MV-4-11 (cell line): ENCODE measurements around the gene MYT1.

Experiments
- DNase-seq: peaks from one replicate; lab custom pipeline; 2025; lab: John Stamatoyannopoulos, UW

MYT1 gene

DNA sequence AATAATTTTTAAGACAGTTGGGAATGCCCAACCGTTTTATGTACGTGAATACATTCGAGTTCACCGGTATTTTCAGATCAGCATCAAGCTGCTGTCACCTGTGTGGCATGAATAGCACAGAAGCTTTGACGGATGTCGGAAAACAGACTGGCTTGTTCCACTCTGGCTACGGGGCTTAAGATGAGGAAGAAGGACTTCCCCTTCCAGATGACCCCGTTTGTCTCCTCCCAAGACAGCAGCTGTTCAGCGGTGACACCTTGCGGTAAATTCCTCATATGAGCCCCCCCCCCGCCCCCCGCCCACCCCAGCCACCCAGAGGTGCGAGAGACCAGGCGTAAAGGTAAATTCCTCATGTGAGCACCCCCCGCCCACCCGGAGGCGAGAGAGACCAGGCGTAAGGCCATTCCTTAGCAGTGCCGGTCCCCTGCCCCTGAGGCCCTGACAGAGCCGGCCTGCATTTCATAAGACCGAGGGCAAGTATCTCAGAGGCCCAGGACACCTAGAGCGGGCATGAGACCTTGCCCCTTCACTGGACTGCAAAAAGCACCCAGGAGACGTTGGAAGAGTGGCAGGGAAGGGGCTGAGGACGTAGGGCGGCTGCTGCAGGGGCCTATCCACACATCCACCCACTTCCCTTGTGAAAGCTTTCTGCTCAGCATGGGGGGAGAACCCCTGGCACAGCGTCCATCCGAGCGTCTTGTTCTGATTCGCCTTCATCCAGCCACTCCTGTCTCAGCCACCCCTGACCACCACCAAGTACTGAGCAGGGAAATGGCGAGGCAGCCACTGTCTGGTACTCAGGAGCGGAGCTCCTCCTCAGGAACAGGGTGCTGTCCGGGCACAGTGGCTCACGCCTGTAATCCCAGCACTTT, 84.0 kb downstream of the MYT1 start:
- peak; percentile 38 for DNase-seq

DNA sequence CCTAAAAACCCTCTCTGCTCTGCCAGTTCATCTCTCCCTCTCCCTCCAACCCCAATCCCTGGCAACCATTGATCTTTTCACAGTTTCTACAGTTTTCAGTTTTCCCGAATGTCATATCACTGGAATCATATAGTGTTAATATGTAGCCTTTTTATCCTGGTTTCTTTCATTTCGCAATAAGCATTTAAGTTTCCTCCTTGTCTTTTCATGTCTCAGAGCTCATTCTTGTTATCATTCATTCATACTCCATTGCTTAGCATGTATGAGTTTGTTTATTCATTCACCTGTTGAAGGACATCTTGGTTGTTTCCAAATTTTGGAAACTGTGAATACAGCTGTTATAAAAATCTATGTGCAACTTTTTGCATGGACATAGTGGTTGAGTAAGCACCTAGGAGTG, 85.8 kb downstream of the MYT1 start:
- no peak for DNase-seq

DNA sequence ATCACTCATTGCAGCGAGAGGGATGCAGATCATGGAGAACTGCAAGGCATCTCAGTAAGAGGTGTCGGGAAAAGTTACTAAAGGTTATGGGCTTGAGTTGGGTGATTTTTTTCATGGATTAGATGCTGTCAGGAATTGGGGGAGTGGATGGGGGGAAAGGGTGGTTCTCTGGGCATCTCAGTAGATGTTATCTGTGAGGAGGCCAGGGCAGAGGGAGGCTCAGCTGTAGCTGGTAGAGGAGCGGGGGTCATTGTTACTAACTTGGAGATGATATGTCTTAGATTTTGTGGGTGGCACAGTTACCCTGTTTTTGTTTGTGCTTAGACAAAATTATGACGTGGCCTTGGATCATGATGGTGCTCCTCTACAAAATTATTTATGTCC, 88.7 kb downstream of the MYT1 start:
- DNase-seq = no peak

DNA sequence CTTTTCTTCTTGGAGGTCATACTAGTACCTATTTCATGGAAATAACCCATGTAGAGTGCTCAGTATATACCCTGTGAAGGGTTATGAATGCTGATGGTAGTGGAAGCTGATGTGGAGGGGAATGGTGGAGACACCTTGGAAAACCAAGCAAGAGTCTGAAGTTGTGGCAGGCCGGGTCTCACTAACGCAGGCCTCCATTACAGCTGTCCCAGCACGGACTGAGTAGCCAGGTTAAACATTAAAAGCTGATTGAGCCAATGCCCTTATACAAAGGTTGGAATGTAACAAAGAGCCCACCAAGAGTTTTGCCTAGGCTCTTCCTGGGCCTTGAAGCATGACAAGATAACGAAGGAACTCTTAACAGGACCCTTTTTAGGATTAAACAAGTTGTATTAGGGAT, 89.2 kb downstream of the MYT1 start:
- no peak for DNase-seq

DNA sequence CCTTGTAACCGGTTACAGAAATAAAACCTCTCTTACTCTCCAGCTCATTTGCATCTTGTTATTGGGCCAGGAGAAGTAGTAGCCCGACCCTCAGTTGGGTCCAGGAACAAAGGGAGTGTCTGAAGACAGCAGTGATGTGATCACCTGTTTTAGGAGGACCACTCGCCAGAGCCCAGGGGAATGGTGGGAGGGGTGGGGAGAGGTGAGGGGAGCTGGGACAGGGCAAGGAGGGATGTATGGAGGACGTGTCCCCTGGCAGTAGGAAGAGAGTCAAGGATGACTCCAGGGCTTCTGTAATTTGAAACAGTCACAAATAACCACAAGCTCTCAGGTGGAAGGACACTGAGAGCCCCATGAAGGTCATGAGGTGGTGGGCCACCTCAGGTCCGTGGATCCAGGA, 89.9 kb downstream of the MYT1 start:
- DNase-seq = no peak

DNA sequence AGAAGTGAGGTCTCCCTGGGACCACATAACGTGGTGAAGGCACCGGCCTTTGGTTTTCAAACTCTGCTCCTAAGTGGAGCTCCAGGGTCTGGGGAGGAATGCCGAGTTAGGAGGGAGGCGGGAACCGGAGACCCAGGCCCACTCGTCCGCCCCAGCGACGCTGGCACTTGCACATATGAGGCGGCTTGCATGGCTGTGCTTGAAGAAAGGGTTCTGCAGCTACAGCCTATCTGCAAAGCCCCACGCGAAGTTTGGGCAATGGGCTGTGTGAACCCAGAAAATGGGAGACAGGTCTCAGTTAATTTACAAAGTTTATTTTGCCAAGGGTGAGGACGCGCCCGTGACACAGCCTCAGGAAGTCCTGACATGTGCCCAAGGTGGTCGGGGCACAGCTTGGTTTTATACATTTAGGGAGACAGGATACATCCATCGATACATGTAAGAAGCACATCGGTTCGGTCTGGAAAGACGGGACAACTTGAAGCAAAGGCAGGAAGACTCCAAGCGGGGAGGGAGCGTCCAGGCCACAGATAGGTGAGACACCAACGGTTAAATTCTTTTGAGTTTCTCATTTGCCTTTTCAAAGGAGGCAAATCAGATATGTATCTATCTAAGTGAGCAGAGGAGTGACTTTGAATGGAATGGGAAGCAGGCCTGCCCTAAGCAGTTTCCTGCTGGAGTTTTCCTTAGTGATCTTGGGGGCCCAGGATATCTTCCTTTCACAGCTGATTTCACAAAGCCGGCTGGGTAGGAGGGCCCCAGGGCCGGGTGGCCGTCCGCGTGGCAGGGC, 90.5 kb downstream of the MYT1 start:
- no peak for DNase-seq

DNA sequence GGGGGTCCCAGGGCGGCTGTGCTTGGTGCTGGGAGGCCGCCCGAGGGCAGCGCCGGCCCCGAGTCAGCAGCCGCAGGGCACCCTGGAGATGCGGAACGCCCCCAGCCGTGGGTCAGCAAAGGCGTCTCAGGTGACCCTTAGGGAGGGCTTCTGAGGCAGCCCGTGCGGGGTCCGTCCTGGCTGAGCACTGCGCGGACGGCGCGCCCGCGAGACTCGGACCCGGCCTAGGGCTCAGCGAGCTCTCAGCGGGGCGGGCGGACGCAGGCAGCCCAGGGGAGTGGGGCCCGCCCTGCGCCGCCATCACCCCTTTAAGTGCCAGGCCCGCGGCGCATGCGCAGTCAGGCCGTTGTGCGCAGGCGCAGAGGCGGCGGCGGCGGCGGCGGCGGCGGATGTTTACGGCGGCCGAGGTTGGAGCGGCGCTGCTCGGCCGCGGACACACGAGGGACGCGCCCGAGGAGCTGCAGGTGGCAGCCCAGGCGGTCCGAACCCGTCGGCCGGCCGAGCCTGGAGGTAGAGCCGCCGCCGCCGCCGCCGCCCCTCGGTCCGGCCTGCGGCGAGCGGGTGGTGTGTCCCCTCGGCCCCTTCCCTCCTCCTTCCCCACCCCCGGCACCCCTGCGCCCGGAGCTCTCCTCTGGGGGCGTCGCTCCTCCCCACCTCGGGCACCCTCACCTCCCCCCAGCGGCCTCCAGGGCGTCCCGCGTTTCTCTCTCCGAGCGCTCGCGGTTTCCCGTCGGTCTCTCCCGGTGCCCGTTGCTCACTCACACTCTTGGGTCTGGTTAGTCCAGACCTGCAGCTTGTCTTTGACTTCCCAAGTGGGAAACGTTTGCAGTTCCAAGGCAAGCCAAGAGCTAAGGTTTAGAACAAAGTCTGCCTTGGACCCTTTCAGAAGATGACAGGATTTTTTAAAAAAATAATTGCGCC, 91.4 kb downstream of the MYT1 start, which contains the start of gene PCMTD2:
PCMTD2 (plus strand) TSS at position 388 of the 921 bp plus-strand sequence. CDS start 4,218 bp downstream, outside the sequence.
- DNase-seq = peak; percentile 80

DNA sequence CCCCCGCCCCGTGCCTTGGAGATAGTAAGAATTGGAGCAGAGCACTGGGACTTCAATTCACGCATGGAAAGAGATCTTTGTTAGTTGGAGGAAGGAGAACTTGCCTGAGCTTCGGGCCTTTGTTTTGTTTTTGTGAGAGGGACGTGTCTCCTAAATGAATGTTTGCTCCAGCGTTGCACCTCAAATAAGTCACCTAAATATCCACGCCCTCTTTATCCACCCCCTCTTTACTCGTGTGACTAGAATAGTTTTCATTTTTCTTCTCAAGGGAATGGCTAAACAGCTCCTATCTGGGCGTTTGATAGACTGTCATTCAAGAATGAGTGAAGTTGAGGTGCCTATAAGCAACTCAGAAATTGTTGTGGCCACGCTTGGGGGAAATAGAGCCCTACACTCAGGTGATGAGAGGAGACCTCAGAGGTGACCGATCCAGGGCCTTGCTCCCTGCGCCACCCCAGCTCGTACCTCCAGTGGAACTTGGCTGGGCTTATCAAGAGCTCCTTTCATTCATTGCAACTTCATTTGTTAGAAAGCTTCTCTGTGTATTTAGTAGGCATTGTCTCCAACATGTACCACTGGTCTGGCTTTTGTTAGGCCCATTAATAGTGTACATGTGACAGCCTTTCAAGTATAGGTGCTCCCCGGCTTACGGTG, 92.2 kb downstream of the MYT1 start:
- DNase-seq = no peak

DNA sequence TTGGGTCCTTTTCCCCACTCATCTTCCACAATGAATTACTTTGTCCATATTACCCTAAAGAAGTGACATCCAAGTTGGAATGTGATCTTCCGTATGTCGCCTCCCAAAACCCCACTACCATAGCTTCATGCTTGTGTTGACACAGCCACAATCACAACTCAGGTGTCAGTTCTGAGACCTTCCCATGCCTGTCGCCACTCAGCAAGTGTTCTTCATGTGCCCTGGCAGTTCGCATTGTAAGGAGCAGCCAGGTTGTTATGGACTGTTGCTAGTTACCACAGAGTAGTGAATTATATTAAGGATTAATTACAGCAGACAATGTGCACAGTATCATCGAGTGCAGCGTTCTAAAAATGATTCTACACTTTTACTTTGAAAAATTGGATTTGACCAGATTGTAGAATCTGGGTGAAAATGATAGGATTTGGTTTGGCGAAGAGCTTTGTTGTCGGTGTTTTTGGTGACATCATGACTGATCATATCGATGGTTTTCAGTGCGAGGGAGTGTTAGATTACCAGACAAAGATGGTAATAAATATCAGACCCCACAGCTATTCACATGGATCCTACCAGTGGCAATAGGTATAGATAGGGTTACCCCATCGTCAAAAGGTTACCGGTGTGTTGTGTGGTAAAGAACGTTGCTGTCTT, 93.0 kb downstream of the MYT1 start:
- DNase-seq = no peak

DNA sequence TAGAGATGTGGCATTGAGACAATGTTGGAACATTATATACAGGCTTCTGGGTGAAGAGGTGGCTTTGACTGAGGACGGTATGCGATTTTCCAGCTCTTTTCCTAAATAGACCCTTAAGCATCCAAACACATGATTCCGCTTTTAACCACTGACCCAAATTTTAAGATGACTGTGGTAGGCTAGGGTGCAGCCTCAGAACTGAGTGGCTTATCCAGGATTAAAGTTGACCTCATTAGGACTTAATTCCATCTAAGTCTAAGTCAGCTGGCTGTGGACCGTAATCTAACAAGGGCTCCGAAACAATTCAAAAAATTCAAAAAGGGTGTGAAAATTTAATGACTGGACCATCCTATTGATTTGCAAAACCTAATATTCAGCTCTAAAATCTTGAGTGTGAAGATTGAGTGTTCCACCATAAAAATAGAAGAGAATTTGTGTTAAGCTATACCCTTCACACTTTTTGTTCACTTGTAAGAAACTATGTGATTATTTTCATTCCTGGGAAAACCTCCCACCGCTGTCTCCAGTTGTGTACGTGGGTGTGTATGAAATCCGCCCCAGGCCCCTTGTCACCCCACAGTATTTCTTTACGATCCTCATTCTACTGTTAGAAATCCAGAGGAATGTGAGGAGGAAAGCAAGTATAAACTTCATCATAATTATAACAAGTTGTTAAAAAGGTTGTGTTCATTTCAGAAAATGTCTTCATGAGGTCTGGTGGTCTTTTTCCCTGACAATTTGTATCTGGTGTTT, 94.0 kb downstream of the MYT1 start:
- DNase-seq = no peak

DNA sequence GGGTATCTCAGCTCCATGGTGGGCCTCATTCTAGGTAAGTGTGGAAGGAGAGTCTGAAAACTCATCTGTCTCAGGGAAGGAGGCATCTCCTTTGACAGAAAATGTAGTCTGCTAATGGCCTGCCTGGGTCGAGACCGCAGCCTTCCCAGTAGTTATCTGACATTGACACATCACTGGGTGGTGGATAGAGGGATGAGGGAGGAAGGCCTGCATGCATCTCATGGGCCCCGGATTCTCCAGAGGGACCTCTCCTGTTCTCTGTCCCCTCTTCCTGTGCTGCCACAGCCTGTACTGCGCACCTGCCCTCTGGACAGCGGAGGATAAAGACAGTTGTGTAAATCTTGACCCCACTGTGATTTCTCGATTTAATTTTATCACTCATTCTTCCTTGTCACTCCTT, 96.0 kb downstream of the MYT1 start:
- no peak for DNase-seq

DNA sequence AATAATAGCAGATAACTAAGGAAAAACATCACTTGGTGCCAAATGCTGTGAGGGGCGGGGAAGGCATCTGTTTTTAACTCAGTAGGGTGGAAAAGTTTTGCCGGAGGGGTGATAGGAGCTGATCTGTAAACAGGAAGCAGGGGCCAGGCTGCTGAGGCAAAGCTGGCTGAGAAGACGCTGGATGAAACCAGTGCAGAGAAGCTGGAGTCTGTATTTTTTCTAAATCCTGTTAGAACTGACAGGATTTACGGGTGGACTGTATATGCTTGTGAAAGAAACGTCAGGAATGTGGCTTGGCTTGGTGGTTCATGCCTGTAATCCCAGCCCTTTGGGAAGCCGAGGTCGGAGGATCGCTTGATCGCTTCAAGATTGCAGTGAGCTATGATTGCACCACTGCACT, 96.9 kb downstream of the MYT1 start:
- no peak for DNase-seq

DNA sequence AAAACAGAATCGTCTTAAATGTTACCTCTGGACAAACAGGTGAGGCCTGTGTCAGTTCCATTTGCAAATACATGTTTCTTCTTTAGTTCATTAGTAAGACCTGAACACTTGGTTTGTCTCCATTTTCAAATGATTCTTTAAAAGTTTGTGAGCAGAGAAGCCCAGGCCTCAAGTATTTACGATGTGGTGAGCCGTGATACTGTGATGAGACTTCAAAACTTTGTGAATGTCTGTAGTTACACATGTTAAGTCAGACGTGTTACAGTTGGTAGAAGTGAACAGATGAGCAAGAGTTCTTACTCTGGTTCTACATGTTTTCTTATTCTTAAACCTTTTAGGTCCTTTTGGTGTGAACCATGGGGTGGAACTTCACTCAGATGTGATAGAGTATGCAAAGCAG, 99.8 kb downstream of the MYT1 start:
- DNase-seq = no peak

DNA sequence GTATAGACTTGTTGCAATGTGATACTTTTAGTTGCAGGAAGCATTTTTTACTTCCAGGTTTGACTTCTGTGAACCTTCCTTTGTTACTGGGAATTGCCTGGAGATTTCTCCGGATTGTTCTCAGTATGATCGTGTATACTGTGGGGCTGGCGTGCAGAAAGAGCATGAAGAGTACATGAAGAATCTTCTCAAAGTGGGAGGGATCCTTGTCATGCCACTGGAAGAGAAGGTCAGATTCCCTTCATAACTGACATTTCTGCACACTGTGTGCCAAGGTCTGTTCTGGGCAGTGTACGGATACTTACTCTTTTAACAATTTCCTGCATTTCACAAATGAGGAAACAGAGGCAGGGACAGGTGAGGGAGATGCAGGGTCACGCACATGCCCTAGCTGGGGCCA, 100.9 kb downstream of the MYT1 start:
- DNase-seq = no peak

DNA sequence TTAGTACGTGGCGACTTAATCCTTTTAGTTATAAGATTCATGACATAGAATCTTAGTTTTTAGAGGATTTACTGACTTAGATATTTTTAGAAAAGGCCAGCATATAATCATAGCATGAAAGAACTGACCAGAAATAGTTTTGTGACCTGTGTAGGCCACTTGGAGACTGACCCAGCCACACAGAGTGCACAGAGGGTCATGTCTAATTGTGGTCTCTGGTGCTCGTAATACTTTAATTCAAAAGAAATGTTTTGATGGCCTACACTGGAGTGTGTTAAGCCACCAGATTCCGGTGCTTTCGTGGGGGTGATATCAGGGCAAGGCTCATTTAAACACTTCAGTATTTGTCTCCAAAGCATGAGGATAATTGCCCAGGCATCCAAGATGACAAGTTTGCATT, 102.7 kb downstream of the MYT1 start:
- no peak for DNase-seq

DNA sequence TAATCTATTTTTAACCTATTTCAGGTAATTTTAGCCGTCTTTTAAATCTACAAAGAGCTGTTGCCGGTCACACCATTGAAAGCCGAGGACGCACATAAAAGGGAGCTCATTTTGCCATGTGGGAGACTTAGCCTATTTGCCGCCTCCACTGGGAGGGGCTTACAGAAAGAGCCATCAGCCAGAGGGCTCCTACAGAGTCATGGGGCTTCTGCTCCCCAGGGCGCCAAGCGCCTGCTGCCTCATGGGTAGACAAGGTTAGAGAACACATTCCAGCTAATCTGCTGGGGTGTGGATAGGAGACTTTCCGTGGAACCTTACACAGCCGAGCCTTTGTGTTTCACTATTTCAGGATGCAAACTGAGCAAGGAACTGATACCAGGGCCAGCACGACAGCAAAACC, 103.9 kb downstream of the MYT1 start:
- DNase-seq = no peak

DNA sequence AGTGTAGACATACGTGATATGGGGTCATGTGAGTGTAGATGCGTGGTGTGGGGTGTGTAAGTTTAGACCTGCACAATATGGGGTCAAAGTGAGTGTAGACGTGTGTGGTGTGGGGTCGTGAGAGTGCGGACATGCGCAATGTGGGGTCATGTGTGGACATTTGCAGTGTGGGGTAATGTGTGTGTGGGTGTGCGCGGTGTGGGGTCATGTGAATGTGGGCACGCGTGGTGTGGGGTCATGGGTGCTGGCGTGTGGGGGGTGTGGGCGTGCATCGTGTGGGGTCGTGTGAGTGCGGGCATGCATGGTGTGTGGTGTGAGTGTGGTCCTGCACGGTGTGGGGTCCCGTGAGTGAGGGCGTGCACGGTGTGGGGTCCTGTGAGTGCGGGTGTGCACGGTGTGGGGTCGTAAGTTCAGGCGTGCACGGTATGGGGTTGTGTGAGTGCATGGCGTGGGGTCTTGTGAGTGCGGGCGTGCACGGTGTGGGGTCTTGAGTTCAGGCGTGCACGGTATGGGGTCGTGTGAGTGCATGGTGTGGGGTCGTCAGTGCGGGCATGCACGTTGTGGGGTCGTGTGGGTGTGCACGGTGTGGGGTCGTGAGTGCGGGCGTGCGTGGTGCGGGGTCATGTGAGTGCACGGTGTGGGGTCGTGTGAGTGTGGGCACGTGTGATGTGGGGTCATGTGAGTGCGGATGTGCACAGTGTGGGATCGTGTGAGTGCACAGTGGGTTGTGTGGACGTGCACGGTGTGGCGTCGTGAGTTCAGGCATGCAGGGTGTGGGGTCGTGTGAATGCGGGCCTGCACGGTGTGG, 105.6 kb downstream of the MYT1 start:
- DNase-seq = no peak

DNA sequence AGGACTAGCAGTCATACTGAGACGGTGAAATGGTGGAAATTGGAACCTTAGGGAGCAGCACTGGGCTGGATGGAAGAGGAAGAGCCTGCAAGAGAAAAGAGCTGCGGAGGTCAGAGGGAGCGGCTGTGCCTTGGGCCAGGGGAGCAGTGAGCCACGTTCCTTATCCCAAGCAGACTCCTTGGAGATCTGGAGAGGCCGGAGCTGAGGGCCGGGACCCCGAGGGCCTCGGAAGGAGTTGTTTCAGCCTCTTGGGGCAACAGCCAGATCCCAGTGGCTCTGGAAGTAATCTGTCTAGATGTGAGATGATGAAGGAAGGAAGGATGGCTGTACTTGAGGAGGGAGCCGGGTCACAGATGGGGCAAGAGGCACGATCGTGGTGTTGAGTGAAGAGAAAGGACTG, 107.4 kb downstream of the MYT1 start:
- no peak for DNase-seq

DNA sequence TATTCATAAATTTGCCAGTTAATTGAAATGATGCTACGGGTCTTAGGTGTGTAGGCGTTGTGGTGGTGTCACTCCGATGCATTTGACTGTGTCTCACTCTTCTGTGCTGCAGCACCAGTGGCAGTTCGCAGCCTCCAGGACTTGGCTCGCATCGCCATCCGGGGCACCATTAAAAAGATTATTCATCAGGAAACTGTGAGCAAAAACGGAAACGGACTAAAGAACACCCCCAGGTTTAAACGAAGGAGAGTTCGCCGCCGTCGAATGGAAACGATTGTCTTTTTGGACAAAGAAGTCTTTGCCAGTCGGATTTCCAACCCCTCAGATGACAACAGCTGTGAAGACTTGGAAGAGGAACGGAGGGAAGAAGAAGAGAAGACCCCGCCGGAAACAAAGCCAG, 108.9 kb downstream of the MYT1 start:
- DNase-seq = no peak

DNA sequence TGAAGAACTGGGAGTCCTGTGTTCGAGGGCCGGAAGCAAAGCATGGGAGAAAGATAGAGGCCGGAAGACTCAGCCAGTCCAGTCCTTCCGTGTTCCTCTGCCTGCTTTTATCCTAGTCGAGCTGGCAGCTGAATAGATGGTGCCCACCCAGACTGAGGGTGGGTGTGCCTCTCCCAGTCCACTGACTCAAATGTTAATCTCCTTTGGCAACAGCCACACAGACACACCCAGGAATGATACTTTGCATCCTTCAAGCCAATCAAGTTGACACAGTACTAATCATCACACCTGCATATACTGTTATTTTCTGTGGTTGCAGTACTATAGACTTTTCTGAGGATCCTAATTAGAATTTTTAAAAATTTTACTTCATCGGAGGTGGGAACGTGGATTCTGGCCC, 112.6 kb downstream of the MYT1 start:
- no peak for DNase-seq
